GM19324 (cell line): ENCODE data around the gene TXNDC8.
"Not testable (repeated sequence)": the region's sequence is repeated elsewhere in the genome, so short reads cannot be mapped to it uniquely, and the experiment has no call there.

Source experiments
- ATAC-seq: cut with Tn5 transposase; IDR thresholded peaks from one replicate; pipeline ENCODE4 v1.9.1; 2021; ENCODE audit warnings: mild to moderate bottlenecking, moderate library complexity; ENCODE audit not compliant: unreplicated experiment, low FRiP score

TXNDC8 gene

DNA sequence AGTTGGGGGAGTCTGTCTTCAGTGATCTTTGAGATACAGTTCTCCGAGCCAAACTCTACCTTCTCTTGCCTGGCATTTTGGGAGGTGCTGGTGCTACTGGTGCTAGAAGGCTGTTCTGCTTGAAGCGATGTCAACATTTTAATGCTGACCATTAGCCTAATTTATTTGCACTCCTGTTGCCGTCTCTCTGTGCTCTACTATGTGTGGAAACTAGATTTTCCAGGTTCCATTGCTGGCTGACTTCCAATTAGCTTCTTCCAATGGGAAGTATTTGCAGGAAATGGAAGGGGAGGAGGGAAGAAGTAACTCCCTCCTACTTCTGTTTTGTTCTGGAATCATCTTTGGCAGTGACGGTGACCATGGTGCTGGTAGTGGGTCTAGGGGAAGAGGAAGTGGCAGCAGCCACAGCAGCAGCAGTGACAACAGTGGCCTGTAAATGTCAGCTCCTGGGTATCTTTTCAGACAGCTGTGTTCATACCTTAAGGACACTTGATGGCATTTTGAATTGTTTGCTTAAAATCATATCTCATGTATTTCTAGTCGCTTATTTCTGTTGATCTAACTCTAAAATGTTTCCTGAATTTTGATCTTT lies 7.9 kb downstream of the TXNDC8 start:
- ATAC-seq: no peak

DNA sequence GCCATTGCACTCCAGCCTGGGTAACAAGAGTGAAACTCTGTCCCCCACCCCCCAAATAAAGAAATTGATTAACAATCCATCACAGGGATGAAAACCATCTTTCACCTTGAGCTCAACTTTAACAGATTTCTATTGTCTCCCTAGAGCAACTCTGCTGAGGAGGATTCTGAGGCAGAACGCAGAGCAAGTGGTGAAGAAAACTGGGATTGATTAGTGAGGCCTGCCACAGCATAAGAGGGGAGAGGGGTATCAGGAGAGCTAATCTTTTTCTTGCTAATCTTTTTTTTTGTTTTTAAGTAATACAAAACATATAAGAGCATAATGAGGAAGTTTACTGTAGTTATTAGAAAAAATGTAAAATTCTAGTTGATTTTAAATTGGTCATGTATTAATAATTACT lies 8.9 kb downstream of the TXNDC8 start:
- ATAC-seq: no peak

DNA sequence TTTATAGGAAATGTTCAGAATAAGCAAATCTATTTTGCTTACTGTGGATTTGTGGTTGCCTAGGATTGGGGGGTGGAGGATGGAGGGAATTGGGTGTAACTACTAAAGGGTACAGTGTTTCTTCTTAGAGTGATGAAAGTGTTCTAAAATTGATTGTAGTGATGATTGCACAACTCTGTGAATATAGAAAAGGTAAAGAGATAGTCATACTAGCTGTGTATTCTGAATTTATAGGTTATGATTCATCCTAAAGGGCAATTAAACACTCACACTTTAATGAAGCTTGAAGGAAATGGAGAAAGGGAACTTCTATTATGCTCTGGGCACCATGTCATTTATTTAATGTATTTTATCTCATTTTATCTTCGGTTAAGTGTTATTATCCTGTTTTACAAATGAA lies 9.9 kb downstream of the TXNDC8 start:
- no peak for ATAC-seq

DNA sequence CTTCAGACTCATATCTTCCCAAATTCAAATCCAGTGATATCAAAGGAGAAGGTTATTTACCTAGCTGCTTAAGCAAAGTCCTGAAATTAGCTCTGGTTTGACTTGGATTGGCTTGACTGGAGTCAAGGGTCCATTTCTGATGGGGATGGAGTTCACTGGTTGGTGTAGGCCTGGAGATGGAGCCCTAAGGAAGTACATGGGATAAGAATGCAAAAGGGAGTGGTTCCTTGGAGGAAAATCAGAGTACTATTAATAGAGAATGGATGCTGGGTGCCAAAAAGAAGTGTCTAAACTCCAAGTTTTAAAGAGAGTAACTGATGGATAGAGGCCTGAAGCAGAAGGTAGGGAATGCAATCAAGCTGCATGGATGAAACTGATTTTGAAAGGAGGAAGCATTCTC lies 13.8 kb downstream of the TXNDC8 start:
- no peak for ATAC-seq

DNA sequence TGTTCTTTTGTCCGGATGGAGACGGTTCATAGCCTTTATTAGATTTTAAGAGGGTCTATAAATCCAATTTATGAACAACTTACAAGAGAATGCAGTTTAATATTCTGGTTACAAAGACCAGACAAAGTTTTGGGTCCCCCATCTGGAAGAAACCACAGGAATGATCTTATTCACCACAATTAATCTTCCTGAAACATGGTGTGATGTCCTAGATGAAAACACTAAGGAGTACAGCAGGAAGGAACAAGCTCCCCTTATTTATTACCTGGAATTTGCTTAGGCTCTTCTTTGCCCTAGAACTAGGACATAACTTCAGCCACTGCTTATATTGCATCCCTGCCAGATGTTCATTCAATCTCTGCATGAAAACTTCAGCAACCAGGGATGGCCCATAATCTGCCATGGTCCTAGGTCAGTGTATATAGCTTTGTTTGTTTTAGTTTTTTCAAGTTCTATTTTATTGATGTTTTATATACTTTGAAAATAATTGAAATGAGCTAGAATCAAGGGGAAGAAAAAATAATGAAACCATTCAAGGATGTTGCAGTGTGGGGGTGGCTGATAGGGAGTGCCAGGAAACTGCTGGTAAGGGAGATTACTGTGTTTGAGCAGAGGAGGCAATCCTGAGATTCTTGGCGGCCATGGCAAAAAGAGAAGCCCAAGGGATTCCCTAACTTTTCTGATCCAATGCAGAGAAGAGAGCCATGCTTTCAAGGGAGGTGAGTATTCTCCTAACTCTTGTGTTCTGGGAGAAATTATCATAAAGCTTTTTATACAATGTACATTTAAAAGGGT lies 16.8 kb downstream of the TXNDC8 start:
- no peak for ATAC-seq

DNA sequence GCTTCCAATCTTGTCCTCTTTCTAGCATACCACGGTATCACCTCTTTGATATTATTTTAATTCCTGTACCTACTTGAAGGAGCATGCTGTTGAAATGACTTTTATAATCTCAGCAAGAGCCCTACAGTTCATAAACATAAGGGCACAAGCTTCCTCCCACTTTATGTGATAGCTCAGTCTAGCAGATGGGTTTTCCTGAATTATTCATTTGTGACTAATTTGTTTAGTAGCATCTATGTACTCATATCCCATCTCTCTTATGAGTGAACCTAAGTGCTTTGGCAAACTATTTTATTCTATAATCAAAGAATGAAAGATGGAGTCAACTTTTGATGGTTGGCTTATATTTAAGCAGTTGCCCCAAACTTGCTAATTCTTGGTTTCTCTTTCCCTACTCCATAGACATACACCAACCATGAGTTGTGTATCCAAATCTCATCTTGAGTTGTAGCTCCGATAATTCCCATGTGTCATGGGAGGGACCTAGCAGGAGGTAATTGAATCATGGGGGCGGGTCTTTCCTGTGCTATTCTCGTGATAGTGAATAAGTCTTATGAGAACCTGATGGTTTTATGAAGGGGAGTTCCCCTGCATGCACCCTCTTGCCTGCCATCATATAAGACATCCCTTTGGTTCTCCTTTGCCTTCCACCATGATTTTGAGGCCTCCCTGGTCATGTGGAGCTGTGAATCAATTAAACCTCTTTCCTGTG lies 17.7 kb downstream of the TXNDC8 start:
- no peak for ATAC-seq

DNA sequence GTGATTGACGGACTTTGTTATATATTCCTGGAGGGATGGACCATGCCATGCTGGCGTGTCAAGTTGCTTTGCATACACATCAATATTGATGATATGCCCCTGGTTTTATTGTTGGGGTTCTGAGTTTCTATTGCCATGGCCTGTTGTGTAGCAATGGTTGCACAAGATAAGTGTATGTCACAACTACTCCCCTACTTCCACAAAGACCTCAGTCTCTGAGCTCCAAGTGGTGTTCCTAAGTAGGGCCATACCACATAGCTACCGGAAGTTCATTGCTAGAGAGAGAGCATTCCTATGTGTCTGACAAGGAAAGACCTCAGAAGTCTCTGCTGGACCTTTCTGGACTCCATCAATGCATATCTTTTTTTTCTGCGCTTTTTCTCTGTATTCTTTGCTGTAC lies 19.8 kb downstream of the TXNDC8 start:
- no peak for ATAC-seq

DNA sequence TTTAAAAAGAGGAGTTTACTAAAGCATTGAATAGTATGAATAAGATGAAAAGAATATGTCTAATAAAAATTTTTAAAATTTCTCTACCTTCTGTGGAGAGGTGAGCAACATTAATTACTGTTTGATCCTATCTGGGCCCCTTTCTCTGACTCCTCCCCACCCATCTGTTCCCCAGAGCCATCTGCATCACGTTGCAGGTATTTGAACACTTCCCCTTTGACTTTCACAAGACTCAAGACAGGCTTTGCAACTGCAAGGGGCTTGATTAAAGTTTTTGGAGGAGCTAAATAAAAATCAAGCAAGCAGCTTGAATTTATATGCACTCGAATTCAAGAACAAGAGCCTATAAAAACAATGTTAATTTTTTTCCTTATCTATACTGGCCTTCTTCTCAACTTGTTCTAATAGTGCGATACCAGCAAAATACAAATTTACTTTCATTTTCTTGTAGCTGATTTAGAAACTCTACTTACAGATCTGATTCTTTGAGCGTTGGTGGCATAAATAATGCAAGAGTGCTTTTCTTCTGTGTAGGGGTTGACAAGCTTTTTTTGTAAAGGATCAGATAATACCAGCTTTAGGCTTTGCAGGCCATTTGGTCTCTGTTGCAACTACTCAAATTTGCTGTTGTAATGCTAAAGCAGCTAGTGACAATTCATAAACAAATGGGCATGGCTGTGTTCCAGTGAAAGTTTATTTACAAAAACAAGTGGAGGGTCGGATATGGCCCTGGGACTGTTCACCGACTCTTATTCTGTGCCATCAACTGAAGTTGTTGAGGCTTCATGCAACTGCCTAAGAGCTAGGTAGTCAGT lies 21.2 kb downstream of the TXNDC8 start:
- peak; percentile 90 for ATAC-seq

DNA sequence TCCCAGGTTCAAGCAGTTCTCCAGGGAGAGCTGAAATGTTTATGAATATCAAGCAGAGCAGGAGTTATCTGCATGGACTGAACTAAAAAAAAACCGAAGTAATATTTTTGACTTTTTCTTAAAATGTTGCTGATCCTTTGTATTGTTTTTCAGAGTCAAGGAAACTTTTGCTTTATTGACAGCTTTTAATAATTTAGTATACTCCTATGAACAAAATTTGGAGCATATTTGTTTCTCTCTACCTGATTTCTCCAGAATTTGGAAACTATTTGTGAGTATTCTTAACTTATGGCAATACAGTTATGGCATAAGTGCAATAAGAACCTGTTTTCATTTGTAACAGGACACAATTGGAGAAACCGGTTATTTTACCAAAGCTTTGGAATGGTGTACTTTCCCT lies 25.7 kb downstream of the TXNDC8 start:
- ATAC-seq: not testable (repeated sequence)

DNA sequence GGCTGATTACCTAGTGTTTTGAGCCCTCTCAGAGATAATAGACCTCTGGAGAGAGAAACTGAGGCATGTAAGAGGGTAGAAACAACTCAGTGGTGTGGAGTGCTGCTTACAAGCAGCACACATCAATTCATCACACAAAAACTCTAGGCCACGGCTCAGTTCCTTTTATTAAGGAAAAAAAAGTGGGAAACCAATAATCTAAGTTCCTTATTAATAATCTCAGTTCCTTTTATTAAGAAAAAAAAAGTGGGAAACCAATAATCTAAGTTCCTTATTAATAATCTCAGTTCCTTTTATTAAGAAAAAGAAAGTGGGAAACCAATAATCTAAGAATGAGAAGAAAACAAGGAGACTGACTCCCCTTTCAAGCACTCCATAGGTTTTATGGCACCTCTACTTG lies 28.0 kb downstream of the TXNDC8 start:
- ATAC-seq: no peak

DNA sequence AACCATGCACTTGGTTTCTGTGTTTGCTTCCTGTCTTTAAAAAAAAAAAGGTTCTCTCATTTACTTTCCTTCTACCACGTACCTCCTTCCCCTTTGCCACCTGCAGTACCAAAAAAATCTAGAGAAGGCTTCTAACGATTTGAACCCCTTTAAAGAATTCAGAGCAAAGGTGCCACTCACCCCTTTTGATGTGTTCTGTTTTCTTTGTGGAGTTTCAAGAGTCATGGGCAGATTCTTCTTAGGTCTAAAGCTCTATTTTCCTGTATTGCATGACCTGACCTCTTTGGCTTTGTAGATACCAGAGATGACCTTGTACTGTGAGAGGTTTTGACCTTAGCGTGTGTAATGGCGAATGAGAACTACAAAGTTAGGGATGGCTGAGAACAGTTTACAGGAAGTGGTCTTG lies 29.0 kb downstream of the TXNDC8 start:
- ATAC-seq: peak; percentile 76

DNA sequence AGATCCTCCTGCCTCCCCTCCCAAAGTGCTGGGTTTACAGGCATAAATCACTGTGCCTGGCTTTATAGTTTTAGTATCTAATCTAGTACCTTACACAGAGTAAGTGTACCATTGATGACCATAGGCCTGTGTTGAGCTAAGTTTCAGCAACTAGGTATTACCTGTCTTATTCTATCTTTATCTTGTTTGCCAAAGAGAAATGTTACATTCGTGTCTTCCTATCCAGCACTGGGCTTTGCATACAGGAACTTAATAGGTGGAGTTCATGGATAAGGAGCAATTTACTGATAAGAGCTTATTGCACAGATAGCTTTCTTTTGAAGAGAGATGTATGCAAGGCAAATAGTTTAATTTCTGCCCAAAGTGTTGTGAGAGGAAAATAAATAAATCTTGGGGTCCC lies 30.5 kb downstream of the TXNDC8 start:
- ATAC-seq: no peak

DNA sequence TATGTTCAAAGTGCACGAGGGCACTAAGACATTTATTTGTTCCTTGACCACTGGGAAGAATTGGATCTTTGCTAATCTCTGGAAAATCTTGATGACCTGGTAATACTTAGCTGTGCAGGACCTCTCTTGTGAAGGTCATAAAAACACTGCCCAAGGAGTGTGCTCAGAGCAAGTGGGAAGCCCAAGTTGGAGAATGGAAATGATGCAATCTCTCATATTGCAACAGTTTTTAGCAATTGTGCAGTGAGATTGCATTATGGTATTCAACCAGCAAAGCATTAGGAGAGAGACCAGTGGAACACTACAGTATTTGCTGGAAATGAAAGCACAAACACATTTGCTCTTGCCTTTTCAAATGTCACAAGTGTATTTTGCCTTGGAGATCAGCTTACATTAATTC lies 34.5 kb downstream of the TXNDC8 start:
- no peak for ATAC-seq

DNA sequence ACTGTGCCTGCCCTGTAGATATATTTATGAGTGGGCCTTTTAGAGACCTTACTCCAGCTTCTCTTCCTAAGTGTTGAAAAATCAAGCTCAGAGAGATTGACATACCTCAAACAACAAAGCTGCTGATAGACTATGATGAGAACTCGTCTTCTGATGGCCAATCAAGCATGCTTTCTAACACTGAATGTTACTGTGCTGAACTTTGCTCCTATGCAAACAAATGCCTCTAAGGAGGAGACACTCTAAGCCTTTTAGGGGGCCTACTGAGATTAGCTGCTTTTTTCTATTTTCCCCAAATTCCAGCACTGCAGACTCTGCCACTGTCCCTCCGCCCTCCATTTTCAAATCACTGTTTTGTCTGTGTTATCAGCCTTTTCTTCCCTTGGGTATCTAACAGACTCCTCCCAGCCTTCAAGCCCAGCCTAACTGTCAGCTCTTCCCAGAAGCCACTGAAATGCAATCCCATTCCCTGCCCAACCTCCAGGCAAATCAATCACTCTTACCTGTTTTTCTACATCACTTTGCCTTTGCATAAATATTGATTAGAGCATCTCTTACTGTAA lies 39.5 kb downstream of the TXNDC8 start:
- ATAC-seq: no peak

DNA sequence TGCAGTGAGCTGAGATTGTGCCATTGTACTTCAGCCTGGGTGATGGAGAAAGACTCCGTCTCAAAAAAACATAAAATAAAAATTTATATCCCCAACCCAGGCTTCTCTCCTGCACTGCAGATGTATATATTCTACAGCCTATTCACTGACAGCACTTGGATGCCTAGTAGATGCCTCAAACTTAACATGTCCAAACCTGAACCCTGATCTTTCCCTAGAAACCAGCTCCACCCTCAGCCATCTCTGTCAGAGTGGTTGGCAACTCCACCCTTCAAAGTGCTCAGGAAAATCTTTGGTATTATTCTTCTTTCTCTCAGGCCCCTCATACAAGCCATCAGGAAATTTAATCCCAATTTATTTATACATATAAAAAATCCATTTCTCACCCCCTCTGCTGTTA lies 44.4 kb downstream of the TXNDC8 start:
- no peak for ATAC-seq

DNA sequence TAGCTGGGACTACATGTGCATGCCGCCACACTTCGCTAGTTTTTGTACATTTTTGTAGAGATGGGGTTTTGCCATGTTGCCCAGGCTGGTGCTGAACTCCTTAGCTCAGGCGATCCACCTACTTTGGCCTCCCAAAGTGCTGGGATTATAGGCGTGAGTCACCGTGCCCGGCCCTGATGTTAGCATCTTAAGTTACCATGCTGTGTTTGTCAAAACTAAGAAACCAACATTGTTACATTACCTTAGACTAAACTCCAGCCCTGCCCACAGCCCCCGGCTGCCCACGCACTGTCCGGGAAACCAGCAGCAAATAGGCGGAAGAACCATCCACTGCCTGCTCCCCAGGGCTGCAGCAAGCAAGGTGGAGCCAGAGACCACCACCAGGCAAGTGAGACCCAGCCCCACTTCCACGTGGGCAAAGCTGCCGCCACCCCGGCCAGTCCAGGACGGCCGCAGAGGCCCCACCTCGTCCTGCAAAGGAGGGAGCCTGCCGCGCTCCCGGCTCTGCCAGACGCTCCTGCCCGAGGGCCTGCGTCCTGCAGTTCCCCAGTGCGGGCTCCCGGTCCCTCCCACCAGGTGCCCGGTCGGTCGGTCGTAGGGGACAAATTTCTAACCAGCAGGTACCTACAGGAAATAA lies 45.6 kb downstream of the TXNDC8 start:
- ATAC-seq: no peak

DNA sequence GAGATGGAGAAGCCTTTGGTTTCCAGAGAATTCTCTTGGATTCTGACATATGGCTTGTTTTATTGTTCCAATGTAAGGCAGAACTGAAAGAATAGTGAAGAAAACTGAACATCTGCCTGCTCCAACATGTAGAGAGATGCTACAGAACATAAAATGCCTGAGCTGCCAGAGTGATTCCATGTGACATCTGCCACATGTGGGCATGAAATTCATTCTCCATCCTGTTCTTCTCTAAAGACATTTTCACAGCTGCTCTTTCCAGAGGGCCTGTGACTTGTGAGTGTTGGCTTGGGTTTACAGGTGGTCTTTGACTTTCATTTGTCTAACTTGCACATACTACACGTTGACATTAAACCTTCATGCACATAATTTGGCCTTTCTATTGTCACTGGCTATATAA lies 47.7 kb downstream of the TXNDC8 start:
- ATAC-seq: no peak

DNA sequence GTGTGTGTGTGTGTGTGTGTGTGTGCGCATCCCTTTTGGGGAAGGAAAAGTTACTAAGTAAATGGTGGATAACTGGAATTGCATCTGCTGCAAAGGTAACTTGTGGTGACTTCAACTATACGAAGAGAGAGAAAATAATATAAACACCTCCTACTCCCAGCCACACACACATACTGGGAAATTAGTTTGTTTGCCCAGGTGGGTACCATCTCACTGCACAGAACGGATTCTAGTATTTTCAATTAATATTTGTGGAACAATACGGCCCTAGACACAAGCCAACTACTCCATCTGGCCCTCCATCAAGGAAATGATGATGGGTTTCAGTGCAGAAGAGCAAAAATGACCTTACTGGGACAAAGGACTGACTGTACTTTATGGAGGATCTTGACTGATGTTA lies 49.2 kb downstream of the TXNDC8 start:
- ATAC-seq: no peak

DNA sequence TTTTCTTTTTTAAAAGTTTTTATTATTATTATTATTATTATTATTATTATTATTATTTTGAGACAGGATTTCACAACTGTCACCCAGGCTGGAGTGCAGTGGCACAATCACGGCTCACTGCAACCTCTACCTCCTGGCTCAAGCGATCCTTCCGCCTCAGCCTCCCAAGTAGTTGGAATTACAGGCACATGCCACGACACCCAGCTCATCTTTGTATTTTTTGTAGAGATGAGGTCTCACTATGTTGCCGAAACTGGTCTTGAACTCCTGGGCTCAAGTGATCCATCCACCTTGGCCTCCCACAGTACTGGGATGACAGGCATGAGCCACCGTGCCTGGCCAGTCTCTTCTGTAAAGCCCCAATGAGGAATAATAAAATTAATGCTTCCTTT lies 50.4 kb downstream of the TXNDC8 start:
- no peak for ATAC-seq

DNA sequence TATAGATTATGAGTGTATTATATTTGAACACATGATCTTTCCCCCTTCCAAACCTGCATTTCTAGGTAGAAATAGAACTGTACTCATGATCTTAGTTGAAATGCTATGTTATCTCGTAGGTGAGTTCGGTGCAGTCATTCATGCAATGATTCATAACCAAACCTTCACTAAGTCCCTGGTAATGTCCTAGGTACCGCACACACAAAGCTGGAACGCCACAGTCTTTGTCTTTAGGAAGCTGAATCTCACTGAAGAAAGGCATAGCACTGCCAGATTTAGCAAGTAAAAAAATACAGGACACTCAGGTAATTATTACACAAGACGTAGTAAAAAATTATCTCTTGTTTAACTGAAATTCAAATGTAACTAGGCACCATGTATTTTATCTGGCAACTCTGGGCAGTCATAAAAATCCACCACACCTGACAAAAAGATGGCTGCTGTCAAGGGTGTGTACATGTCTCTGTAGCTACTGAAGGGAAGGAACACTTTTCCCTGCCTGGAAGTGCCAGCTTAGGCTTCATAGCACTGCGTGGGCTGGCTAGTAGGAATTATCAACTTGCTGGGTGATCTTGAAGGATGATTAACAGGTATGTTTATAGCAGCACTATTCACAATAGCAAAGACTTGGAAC lies 53.3 kb downstream of the TXNDC8 start:
- ATAC-seq: peak; percentile 29
